Metanephros (tissue), 1 donor: ENCODE results near the gene CMC4. TPM values are rescaled to one million over a fixed set of nuclear protein-coding genes. Genes with fewer than 3 reads are reported as not detected.

Experiments
- total RNA-seq: library from RNA; depleted of rRNA; stranded (reverse); fragments of >200 nt; gene quantifications from one replicate; pipeline ENCODE4 v1.2.3, GENCODE V29; 2014

The CMC4 gene
- 12.3 TPM for total RNA-seq

GRCh38 chrX:155070975-155071693, at the start of gene CMC4, which contains the start of the genes BRCC3 and MTCP1:
CMC4 (minus strand) TSS chrX:155071136; CDS start chrX:155064023, 7,113 bp downstream.
BRCC3 (plus strand) TSS chrX:155071508; CDS start chrX:155071528, 20 bp downstream.
MTCP1 (minus strand) TSS chrX:155071136; CDS start chrX:155066010, 5,126 bp downstream.

DNA sequence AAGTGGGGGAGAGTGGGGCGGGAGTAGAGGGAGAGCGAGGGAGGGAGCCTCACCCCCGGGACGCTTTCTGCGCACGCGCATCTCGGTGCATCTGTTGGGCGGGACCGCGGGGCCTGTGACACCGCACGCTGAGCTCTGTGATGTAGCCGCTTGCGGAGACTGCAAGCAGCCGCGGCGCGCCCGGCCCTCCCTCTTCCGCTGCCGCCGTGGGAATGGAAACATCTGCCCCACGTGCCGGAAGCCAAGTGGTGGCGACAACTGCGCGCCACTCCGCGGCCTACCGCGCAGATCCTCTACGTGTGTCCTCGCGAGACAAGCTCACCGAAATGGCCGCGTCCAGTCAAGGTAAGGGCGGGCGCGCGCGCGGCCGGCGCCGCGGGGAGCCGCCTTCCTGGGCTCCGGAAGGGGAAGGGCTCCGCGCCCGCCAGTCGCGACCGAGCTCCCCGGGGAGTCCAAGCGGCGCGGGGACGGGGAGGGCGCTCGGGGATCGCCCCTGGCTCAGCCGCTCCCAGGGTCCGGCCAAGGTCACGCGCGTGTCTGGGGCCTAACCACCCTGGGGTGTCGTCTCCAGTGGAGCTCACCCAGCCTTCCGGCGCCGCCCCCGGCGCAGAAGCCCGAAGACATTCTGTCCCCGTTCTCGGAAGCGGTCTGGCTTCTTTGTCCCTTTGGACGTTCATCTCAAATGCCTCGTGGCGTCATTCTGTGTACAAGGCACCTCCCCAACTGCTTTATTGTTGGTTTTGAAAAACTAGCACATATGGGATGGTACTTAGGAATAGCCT, 44.0 kb downstream of the CMC4 start, which contains the start of gene FUNDC2:
TSS of gene FUNDC2 (plus strand) at position 118 of the 782 bp plus-strand sequence. CDS start at position 213, 95 bp downstream.

DNA sequence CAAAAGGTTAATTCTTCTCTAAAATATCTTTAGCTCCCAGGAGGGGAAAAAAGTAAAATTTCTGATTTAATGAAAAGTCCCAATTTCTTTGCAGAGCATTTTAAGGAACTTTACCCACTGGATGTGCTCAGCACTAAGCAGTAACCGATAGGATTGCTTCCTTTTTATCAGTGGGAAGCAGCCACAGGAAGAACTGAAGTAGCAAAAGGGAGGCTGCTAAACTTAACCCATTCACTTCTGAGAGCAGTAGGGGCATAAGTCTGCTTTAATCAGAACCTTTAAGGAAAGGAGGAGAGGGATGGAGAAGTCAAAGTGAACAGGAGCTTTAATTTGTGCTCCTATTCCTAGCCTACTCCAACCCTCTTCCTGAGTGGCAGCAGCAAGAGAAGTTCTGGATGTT, 48.4 kb downstream of the CMC4 start, which contains the start of gene F8:
TSS of gene F8 (minus strand) at position 139 of the 400 bp plus-strand sequence. CDS start 171 bp downstream, outside the sequence.

Other genes starting within 250 kb of the CMC4 start
- not detected for gene SMIM9, start 236.5 kb downstream of the CMC4 start, total RNA-seq
- 8.2 TPM for gene F8A1, start 184.8 kb downstream of the CMC4 start, total RNA-seq
- 13.7 TPM for gene F8, start 48.4 kb downstream of the CMC4 start, total RNA-seq
- 47.1 TPM for gene FUNDC2, start 44.3 kb downstream of the CMC4 start, total RNA-seq
- 6.4 TPM for gene MTCP1, start within 50 bp of the CMC4 start, total RNA-seq
- gene BRCC3, start 372 bp upstream of the CMC4 start, total RNA-seq: 13.1 TPM
- gene VBP1, start 145.3 kb upstream of the CMC4 start, total RNA-seq: 29.9 TPM
- gene RAB39B, start 193.4 kb upstream of the CMC4 start, total RNA-seq: 2.0 TPM